Colonic mucosa (tissue), 4 donors: ENCODE results near the gene SMIM29. TPM values are rescaled to one million over a fixed set of nuclear protein-coding genes. Genes with fewer than 3 reads are reported as not detected.
A peak's percentile ranks its signal among the peaks of the same experiment; 100 is the strongest.

Source experiments
- DNase-seq: peaks from one replicate; pipeline ENCODE4 v3.0.0-alpha.2; 2020
- H3K27ac ChIP-seq: fragments of 200-600 bp; one replicate; pipeline ENCODE4 v1.8.0; 2021
- H3K27me3 ChIP-seq: fragments of 200-600 bp; one replicate; pipeline ENCODE4 v1.8.0; 2021
- H3K36me3 ChIP-seq: fragments of 200-600 bp; one replicate; pipeline ENCODE4 v1.8.0; 2021
- H3K4me1 ChIP-seq: fragments of 200-600 bp; one replicate; pipeline ENCODE4 v1.8.0; 2021; ENCODE audit warnings: mild to moderate bottlenecking
- H3K4me3 ChIP-seq: fragments of 200-600 bp; one replicate; pipeline ENCODE4 v1.8.0; 2021
- H3K9ac ChIP-seq, 2 donors: one replicate each; pipeline ENCODE4 v1.7.0; 2013; ENCODE audit warnings: control low read depth in 2 of 2, low read depth in 2 of 2, low read length in 2 of 2
- H3K9me3 ChIP-seq: fragments of 200-600 bp; one replicate; pipeline ENCODE4 v1.8.0; 2021
- intact Hi-C: fragments of 100-400 bp; cut with DNase I; formaldehyde crosslinking; loops from one replicate; pipeline ENCODE4 v1.14.1; 2022
- microRNA-seq: library from miRNA; unstranded; fragments of <30 nt; microRNA quantifications from one replicate; pipeline ENCODE4, GENCODE V29; 2019
- total RNA-seq, 2 donors: library from RNA; stranded (reverse); fragmentation: NEBNext Ultra II Directional in 1 of 2; extraction: Animal tissue kit (Norgen Biotek cat#: 25700) in 1 of 2; gene quantifications; one replicate each; pipeline ENCODE4 v1.2.1, GENCODE V29; 2021
- TF ChIP-seq, protein P1 (sequence below): fragments of 200-600 bp; IDR thresholded peaks from one replicate; pipeline ENCODE4 v1.8.0; 2022; ENCODE audit warnings: antibody characterized with exemption, mild to moderate bottlenecking
- donor health status: healthy.
- donor health status: DM: no; HTN: no; CAD: no.
- donor health status: DM: no; HTN: no; CAD: no.

Gene SMIM29
- total RNA-seq, 2 donors from 2014 or later, result 8.6 to 12.8 TPM

DNA sequence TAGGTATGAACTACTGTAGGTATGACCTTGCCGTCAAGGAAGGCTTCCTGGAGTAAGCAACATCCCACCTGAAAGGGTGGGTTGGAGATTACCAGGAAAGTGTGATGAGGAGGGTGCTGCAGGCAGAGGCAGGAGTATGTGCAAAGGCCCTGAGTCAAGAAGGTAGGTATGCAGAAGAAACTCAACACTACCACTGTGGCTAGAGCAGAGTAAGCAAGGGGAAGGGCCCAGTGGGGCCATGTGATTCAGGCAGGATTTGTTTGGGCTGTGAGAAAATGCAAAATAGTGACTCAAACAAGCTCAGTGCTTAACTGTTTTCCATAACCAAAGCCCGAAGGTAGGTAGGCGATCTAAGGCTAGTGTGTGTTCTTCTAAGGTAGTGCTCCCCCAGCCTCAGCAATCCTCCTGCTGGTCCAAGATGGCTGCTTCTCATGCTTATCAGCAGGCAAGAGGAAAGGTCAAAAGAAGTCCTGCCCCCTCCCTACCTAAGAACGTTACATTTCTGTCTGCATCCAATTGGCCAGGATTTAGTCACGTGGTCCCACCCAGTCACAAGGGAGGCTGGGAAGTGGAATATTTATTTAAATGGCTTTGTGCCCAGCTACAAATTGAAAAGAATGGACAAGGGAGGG, 48.4 kb downstream of the SMIM29 start:
- H3K27ac ChIP-seq, result no peak overlapping the region
- H3K9ac ChIP-seq, result no peak overlapping the region
- no peaks in the 10 kb centered on the region for H3K27me3 ChIP-seq
- no peak overlapping the region for H3K4me3 ChIP-seq
- no peaks in the 10 kb centered on the region for H3K36me3 ChIP-seq
- no peaks in the 10 kb centered on the region for H3K9me3 ChIP-seq
- TF ChIP-seq, protein P1, sequence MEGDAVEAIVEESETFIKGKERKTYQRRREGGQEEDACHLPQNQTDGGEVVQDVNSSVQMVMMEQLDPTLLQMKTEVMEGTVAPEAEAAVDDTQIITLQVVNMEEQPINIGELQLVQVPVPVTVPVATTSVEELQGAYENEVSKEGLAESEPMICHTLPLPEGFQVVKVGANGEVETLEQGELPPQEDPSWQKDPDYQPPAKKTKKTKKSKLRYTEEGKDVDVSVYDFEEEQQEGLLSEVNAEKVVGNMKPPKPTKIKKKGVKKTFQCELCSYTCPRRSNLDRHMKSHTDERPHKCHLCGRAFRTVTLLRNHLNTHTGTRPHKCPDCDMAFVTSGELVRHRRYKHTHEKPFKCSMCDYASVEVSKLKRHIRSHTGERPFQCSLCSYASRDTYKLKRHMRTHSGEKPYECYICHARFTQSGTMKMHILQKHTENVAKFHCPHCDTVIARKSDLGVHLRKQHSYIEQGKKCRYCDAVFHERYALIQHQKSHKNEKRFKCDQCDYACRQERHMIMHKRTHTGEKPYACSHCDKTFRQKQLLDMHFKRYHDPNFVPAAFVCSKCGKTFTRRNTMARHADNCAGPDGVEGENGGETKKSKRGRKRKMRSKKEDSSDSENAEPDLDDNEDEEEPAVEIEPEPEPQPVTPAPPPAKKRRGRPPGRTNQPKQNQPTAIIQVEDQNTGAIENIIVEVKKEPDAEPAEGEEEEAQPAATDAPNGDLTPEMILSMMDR, result no peak
- H3K4me1 ChIP-seq, result peaks cover 3% of the 10 kb centered on the region
- intact Hi-C loops, result no loop called here
- no peak for DNase-seq

DNA sequence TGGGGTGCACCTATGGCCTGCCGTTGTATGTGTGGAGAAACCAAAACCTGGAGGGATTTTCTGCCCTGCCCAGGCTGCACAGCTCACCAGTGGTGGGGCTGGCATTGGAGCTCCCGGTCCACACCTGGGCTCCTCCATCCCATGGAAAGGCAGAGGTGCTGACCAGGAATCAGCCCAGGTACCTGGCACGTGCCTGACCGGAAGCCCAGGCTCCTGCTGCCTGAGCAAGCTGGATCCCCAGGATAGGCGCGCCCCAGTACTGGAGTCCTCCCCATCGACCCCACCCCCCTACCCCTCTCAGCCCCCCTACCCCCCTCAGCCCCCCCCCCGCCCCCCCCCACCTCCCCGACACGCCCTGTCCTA, 52.0 kb downstream of the SMIM29 start:
- Histone ChIP-seq H3K36me3 (no peaks in the 10 kb centered on the region), H3K4me1 (peaks cover 3% of the 10 kb centered on the region), H3K4me3 (peak overlapping the region; percentile 62), H3K27me3 (no peaks in the 10 kb centered on the region), H3K9me3 (no peaks in the 10 kb centered on the region), H3K27ac (no peak overlapping the region), H3K9ac (peak overlapping the region; percentile 58 to 74)
- TF ChIP-seq, protein P1, result no peak
- DNase-seq, result peak; percentile 18
- intact Hi-C loops, result loop anchor here (2.0 kb wide), 1 partner anchor 220 kb away; no protein-coding TSS in a partner anchor

Small RNA genes within 50 kb of the gene (microRNA-seq; reads per million reads assigned to microRNA genes)
- not detected for gene MIR6835

Other genes starting within 250 kb of the SMIM29 start
- under 1 TPM in 1 of 2 donors, not detected in 1; 0.07 TPM for gene GRM4, start 102.9 kb downstream of the SMIM29 start, total RNA-seq
- 100 to 1,000 TPM; 184 to 536 TPM for gene HMGA1, start 12.1 kb downstream of the SMIM29 start, total RNA-seq
- gene NUDT3, start 143.7 kb upstream of the SMIM29 start, total RNA-seq, result 10 to 100 TPM; 11.9 to 16.2 TPM
- 1,000 to 10,000 TPM; 1,011 to 1,246 TPM for gene RPS10, start 177.1 kb upstream of the SMIM29 start, total RNA-seq
- under 1 TPM; 0.05 to 0.37 TPM for gene PACSIN1, start 217.1 kb upstream of the SMIM29 start, total RNA-seq